Liver (tissue), 3 donors: ENCODE measurements around the gene KCNQ5.

ENCODE experiments used
- JUND ChIP-seq, 2 donors: IDR thresholded peaks; 2 replicates each; pipeline ENCODE4 v1.6.1; 2016; ENCODE audit warnings: antibody characterized with exemption in 2 of 2
- REST ChIP-seq: IDR thresholded peaks from 2 replicates; pipeline ENCODE4 v1.6.1; 2016; ENCODE audit warnings: antibody characterized with exemption, mild to moderate bottlenecking
- TAF1 ChIP-seq: conservative IDR thresholded peaks from 2 replicates; pipeline ENCODE4 v1.6.1; 2016; ENCODE audit warnings: antibody characterized with exemption, mild to moderate bottlenecking
- YY1 ChIP-seq: IDR thresholded peaks from 2 replicates; pipeline ENCODE4 v1.6.1; 2016; ENCODE audit warnings: antibody characterized with exemption, mild to moderate bottlenecking
- TF ChIP-seq, protein P1 (sequence below): fragments of 150-350 bp; IDR thresholded peaks from 2 replicates; pipeline ENCODE4 v1.5.1; 2017; ENCODE audit warnings: improper control_type of control experiment, low read depth, low read length; ENCODE audit not compliant: missing input control
- donor health status: healthy.
- donor health status: healthy.

GRCh38 chr6:73169111-73169510 lies 547.2 kb downstream of the KCNQ5 start:
- TF ChIP-seq REST (no peak), TAF1 (no peak), JUND (IDR thresholded peaks at IDR 0.05) (no peak), YY1 (no peak)
- TF ChIP-seq, protein P1, sequence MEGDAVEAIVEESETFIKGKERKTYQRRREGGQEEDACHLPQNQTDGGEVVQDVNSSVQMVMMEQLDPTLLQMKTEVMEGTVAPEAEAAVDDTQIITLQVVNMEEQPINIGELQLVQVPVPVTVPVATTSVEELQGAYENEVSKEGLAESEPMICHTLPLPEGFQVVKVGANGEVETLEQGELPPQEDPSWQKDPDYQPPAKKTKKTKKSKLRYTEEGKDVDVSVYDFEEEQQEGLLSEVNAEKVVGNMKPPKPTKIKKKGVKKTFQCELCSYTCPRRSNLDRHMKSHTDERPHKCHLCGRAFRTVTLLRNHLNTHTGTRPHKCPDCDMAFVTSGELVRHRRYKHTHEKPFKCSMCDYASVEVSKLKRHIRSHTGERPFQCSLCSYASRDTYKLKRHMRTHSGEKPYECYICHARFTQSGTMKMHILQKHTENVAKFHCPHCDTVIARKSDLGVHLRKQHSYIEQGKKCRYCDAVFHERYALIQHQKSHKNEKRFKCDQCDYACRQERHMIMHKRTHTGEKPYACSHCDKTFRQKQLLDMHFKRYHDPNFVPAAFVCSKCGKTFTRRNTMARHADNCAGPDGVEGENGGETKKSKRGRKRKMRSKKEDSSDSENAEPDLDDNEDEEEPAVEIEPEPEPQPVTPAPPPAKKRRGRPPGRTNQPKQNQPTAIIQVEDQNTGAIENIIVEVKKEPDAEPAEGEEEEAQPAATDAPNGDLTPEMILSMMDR, result no peak
